A549 (cell line): ENCODE results near the gene RBM34. TPM values are rescaled to one million over a fixed set of nuclear protein-coding genes. Genes with fewer than 3 reads are reported as not detected.

Experiments
- ATAC-seq, 2 experiments: fragments of 200-7000 bp in 1 of 2; fragments of >200 bp in 1 of 2; cut with Nextera tagmentation in 1 of 2; cut with Tn5 transposase in 1 of 2; 3 replicates each; pipeline versions ENCODE4 v1.8.0 to v1.9.1; 2018 to 2020; ENCODE audit warnings: mild to moderate bottlenecking in 1 of 2, moderate library complexity in 1 of 2
- CTCF ChIA-PET: fragments of 300-600 bp; sonication (Branson Sonifier 250); formaldehyde crosslinking; extraction: SDS; loops from one replicate; lab custom pipeline; 2021; ENCODE audit warnings: antibody characterized with exemption, inconsistent platforms; lab: Yijun Ruan, JAX
- POLR2A ChIA-PET: fragments of 350-600 bp; formaldehyde crosslinking; extraction: SDS; loops from one replicate; lab custom pipeline; 2021; ENCODE audit warnings: antibody characterized with exemption, inconsistent platforms; lab: Yijun Ruan, JAX
- DNase-seq, 2 experiments: peaks; one replicate each; pipeline versions ENCODE4 v3.0.0 to v3.0.0-alpha.2; 2011 to 2016; ENCODE audit warnings: low read depth in 1 of 2, low spot score in 1 of 2
- FAIRE-seq: peaks from 2 replicates; lab custom pipeline; 2011; peaks lifted over from hg19 to GRCh38; lab: Jason Lieb, UNC
- H3K27ac ChIP-seq, 2 experiments: fragments of >200 bp; sonication (Bioruptor Twin); formaldehyde crosslinking; 3 replicates each; pipeline ENCODE4 v1.5.1; 2016 to 2017
- H3K4me1 ChIP-seq: fragments of >200 bp; sonication (Bioruptor Twin); formaldehyde crosslinking; 3 replicates; pipeline ENCODE4 v1.6.1; 2016
- H3K4me2 ChIP-seq: fragments of >200 bp; sonication (Bioruptor Twin); formaldehyde crosslinking; 3 replicates; pipeline ENCODE4 v1.6.1; 2016
- H3K4me3 ChIP-seq: fragments of >200 bp; sonication (Bioruptor Twin); formaldehyde crosslinking; 3 replicates; pipeline ENCODE4 v1.5.1; 2016
- H3K9me3 ChIP-seq: fragments of >200 bp; sonication (Bioruptor Twin); formaldehyde crosslinking; 3 replicates; pipeline ENCODE4 v1.6.1; 2016
- BCL3 ChIP-seq: fragments of >200 bp; sonication (Bioruptor Twin); formaldehyde crosslinking; IDR thresholded peaks from 3 replicates; pipeline ENCODE4 v1.6.1; 2016
- BHLHE40 ChIP-seq: IDR thresholded peaks from 2 replicates; pipeline ENCODE4 v1.6.1; 2012; ENCODE audit warnings: low read depth, low read length, inconsistent platforms
- CEBPB ChIP-seq, 2 experiments: fragments of >200 bp in 1 of 2; sonication (Bioruptor Twin) in 1 of 2; formaldehyde crosslinking in 1 of 2; IDR thresholded peaks; 2 replicates each; pipeline ENCODE4 v1.6.1; 2012 to 2016
- CHD2 ChIP-seq: fragments of 150-350 bp; IDR thresholded peaks from 2 replicates; pipeline ENCODE4 v1.6.1; 2014; ENCODE audit warnings: low read length; ENCODE audit not compliant: partially characterized antibody
- CHD4 ChIP-seq: fragments of 200-600 bp; sonication (generic); IDR thresholded peaks from 2 replicates; pipeline ENCODE4 v1.6.1; 2016; ENCODE audit warnings: antibody characterized with exemption, mild to moderate bottlenecking, borderline replicate concordance
- E2F6 ChIP-seq: IDR thresholded peaks from 2 replicates; pipeline ENCODE4 v1.6.1; 2012; ENCODE audit warnings: low read depth, borderline replicate concordance
- EHF ChIP-seq: fragments of 250-450 bp; sonication (Bioruptor Pico); IDR thresholded peaks from 2 replicates; pipeline ENCODE4 v1.5.0; 2020; ENCODE audit warnings: mild to moderate bottlenecking
- ELK1 ChIP-seq: fragments of 150-350 bp; IDR thresholded peaks from 2 replicates; pipeline ENCODE4 v1.6.1; 2014; ENCODE audit warnings: low read depth, mild to moderate bottlenecking, low read length
- EP300 ChIP-seq, 2 experiments: fragments of >200 bp; sonication (Bioruptor Twin); formaldehyde crosslinking; IDR thresholded peaks; 2 replicates in 1 of 2; 3 replicates in 1 of 2; pipeline ENCODE4 v1.6.1; 2016 to 2017
- FOSL2 ChIP-seq, 2 experiments: fragments of 450-650 bp in 1 of 2; fragments of >200 bp in 1 of 2; sonication (Bioruptor Twin) in 1 of 2; formaldehyde crosslinking; IDR thresholded peaks; 2 replicates each; pipeline versions ENCODE4 v1.5.0 to v1.6.1; 2016 to 2020; ENCODE audit warnings: mild to moderate bottlenecking in 1 of 2, moderate library complexity in 1 of 2
- FOXS1 ChIP-seq: fragments of 250-450 bp; sonication (Bioruptor Pico); IDR thresholded peaks from 2 replicates; pipeline ENCODE4 v1.5.0; 2020; ENCODE audit warnings: mild to moderate bottlenecking, moderate library complexity
- GATA3 ChIP-seq: IDR thresholded peaks from 2 replicates; pipeline ENCODE4 v1.6.1; 2012; ENCODE audit warnings: borderline replicate concordance
- HOXB13 ChIP-seq: fragments of 250-450 bp; sonication (Bioruptor Pico); IDR thresholded peaks from 2 replicates; pipeline ENCODE4 v1.5.0; 2020; ENCODE audit warnings: low read depth, mild to moderate bottlenecking, moderate library complexity
- HOXB5 ChIP-seq: fragments of 250-450 bp; sonication (Bioruptor Pico); IDR thresholded peaks from 2 replicates; pipeline ENCODE4 v1.5.0; 2020; ENCODE audit warnings: mild to moderate bottlenecking, moderate library complexity
- JUN ChIP-seq, 2 experiments: fragments of >200 bp; sonication (Bioruptor Twin); formaldehyde crosslinking; IDR thresholded peaks; 2 replicates in 1 of 2; 3 replicates in 1 of 2; pipeline ENCODE4 v1.6.1; 2016 to 2017
- JUNB ChIP-seq: fragments of >200 bp; sonication (Bioruptor Twin); formaldehyde crosslinking; IDR thresholded peaks from 2 replicates; pipeline ENCODE4 v1.6.1; 2016
- MAFK ChIP-seq: fragments of 450-650 bp; IDR thresholded peaks from 2 replicates; pipeline ENCODE4 v1.6.1; 2014; ENCODE audit not compliant: partially characterized antibody
- MAX ChIP-seq: IDR thresholded peaks from 2 replicates; pipeline ENCODE4 v1.6.1; 2012
- MYC ChIP-seq: IDR thresholded peaks from 2 replicates; pipeline ENCODE4 v1.6.1; 2012; ENCODE audit warnings: mild to moderate bottlenecking, inconsistent platforms, low read length, improper control_type of control experiment, borderline replicate concordance
- NFE2L2 ChIP-seq: fragments of 150-350 bp; conservative IDR thresholded peaks from 2 replicates; pipeline ENCODE4 v1.6.1; 2014; ENCODE audit warnings: low read length
- NPAS2 ChIP-seq: fragments of 250-450 bp; sonication (Bioruptor Pico); IDR thresholded peaks from 2 replicates; pipeline ENCODE4 v1.8.0; 2022; ENCODE audit warnings: mild to moderate bottlenecking, moderate library complexity, borderline replicate concordance
- PHF8 ChIP-seq: fragments of 200-600 bp; sonication (generic); IDR thresholded peaks from 2 replicates; pipeline ENCODE4 v1.6.1; 2016; ENCODE audit warnings: low read depth, mild to moderate bottlenecking, antibody characterized with exemption, moderate library complexity, borderline replicate concordance
- POLR2A ChIP-seq: IDR thresholded peaks from 2 replicates; pipeline ENCODE4 v1.6.1; 2012; ENCODE audit warnings: mild to moderate bottlenecking, low read length
- RAD21 ChIP-seq, 2 experiments: fragments of >200 bp in 1 of 2; sonication (Bioruptor Twin) in 1 of 2; formaldehyde crosslinking in 1 of 2; IDR thresholded peaks in 1 of 2; conservative IDR thresholded peaks in 1 of 2; 2 replicates in 1 of 2; 3 replicates in 1 of 2; pipeline ENCODE4 v1.6.1; 2012 to 2018; ENCODE audit warnings: inconsistent platforms in 1 of 2
- TFCP2L1 ChIP-seq: fragments of 250-450 bp; sonication (Bioruptor Pico); IDR thresholded peaks from 2 replicates; pipeline ENCODE4 v1.5.0; 2021; ENCODE audit warnings: mild to moderate bottlenecking
- ZC3H11A ChIP-seq: fragments of 450-650 bp; IDR thresholded peaks from 2 replicates; pipeline ENCODE4 v1.6.1; 2014; ENCODE audit warnings: antibody characterized with exemption, mild to moderate bottlenecking
- WGBS: methylation state at CpG from one replicate; pipeline ENCODE4 v1.1.6; 2017; ENCODE audit errors: missing lambda C conversion rate; 5-methylcytosine and 5-hydroxymethylcytosine counted together
- polyA plus RNA-seq, 4 experiments: library from polyadenylated mRNA; depleted of rRNA in 3 of 4; stranded (reverse); fragments of >200 nt; fragmentation: RNase III in 1 of 4; extraction: RNeasy Plus Mini Kit Qiagen cat#74134 plus additional on column Dnase treatment in 1 of 4; gene quantifications; 2 replicates in 3 of 4; 3 replicates in 1 of 4; pipeline ENCODE4 v1.2.3, GENCODE V29; 2011 to 2017
- TF ChIP-seq, protein P1 (sequence below): fragments of 450-650 bp; IDR thresholded peaks from 2 replicates; pipeline ENCODE4 v1.6.1; 2014; ENCODE audit warnings: antibody characterized with exemption
- TF ChIP-seq, protein P2 (sequence below): IDR thresholded peaks from 2 replicates; pipeline ENCODE4 v1.6.1; 2012

RBM34 gene
- polyA plus RNA-seq, 2 of the 4 experiments (the other 2 are of a cell fraction), result 67.8 to 81.8 TPM

- TF ChIP-seq MYC (peak; percentile 88), E2F6 (peak; percentile 87), FOXS1 (no peak), MAX (peak; percentile 93), PHF8 (peak; percentile 73), BHLHE40 (peak; percentile 92), CEBPB (IDR thresholded peaks at IDR 0.05) (no peak), JUN (IDR thresholded peaks at IDR 0.05) (peak; percentile 81 to 90), HOXB5 (CRISPR knock-in tag) (0 out of 2 replicates have a peak, but pooled peaks have one; percentile 34), ELK1 (peak; percentile 63; the same call in 1 of the 2 replicates), CHD2 (no peak), TFCP2L1 (CRISPR knock-in tag) (0 out of 2 replicates have a peak, but pooled peaks have one; percentile 44), EHF (CRISPR knock-in tag) (no peak), MAFK (peak; percentile 17), RAD21 (conservative IDR thresholded peaks at IDR 0.05 in 1 of 2, IDR thresholded peaks at IDR 0.05 in 1 of 2) (no peak), BCL3 (peak; percentile 50; the same call in 2 of the 3 replicates), JUNB (no peak), ZC3H11A (no peak), EP300 (IDR thresholded peaks at IDR 0.05) (no peak), HOXB13 (CRISPR knock-in tag) (0 out of 2 replicates have a peak, but pooled peaks have one; percentile 51), GATA3 (no peak; the same call in 1 of the 2 replicates), POLR2A (peak; percentile 87), NPAS2 (CRISPR knock-in tag) (no peak), CHD4 (no peak), FOSL2 (IDR thresholded peaks at IDR 0.05) (no peak), FOSL2 (CRISPR knock-in tag; IDR thresholded peaks at IDR 0.05) (no peak), NFE2L2 (0 out of 2 replicates have a peak, but pooled peaks have one; percentile 5)
- TF ChIP-seq, protein P1, sequence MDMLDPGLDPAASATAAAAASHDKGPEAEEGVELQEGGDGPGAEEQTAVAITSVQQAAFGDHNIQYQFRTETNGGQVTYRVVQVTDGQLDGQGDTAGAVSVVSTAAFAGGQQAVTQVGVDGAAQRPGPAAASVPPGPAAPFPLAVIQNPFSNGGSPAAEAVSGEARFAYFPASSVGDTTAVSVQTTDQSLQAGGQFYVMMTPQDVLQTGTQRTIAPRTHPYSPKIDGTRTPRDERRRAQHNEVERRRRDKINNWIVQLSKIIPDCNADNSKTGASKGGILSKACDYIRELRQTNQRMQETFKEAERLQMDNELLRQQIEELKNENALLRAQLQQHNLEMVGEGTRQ, result peak; percentile 89
- TF ChIP-seq, protein P2, sequence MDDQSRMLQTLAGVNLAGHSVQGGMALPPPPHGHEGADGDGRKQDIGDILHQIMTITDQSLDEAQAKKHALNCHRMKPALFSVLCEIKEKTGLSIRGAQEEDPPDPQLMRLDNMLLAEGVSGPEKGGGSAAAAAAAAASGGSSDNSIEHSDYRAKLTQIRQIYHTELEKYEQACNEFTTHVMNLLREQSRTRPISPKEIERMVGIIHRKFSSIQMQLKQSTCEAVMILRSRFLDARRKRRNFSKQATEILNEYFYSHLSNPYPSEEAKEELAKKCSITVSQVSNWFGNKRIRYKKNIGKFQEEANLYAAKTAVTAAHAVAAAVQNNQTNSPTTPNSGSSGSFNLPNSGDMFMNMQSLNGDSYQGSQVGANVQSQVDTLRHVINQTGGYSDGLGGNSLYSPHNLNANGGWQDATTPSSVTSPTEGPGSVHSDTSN, result 0 out of 2 replicates have a peak, but pooled peaks have one; percentile 39
- H3K4me1 ChIP-seq, result peaks cover 10% of the 10 kb centered on the region; the same call in 2 of the 3 replicates
- ChIA-PET POLR2A (interaction anchor here (0.5 to 1.5 kb wide), 4 partner anchors 19 to 1011 kb away, joined by 3 to 5 read pairs (median 4); partner anchors contain the start of gene RBM34), CTCF (interaction anchor here (1.1 to 1.2 kb wide), 2 partner anchors 9 to 23 kb away, joined by 3 read pairs; no protein-coding TSS in a partner anchor)
- no peaks in the 10 kb centered on the region for H3K9me3 ChIP-seq
- ATAC-seq (peak; percentile 97 to 98), FAIRE-seq (peak; percentile 43), DNase-seq (peak; percentile 95 to 99)
- peak within 1 kb of the TSS; percentile 91 to 98 for H3K27ac ChIP-seq
- H3K4me3 ChIP-seq, result peak within 1 kb of the TSS; percentile 82
- WGBS, result 3% methylated on average over 42 of the region's 67 CpGs
- peak within 1 kb of the TSS; percentile 81 for H3K4me2 ChIP-seq
These were observed 32.4 kb downstream of the RBM34 start, which contains the start of gene TOMM20 for GRCh38 chr1:235128456-235129328. Gene TOMM20, minus strand, starts transcription at chr1:235128837. Its CDS starts 122 bp downstream, at chr1:235128715.
